ENCODE results near the gene ATG101. TPM values are rescaled to one million over a fixed set of nuclear protein-coding genes. Genes with fewer than 3 reads are reported as not detected.

Gene ATG101
- total and polyA plus RNA-seq, 2 of the 8 experiments (the other 6 are each of a cell fraction or from before 2014, with no cell fraction given) = 49.8 to 55.9 TPM

- Histone ChIP-seq H3K27ac (ENCODE audit: low read depth, low read length) (no peak overlapping the region), H3K79me2 (ENCODE audit: control insufficient read depth in 1 of 2, insufficient read depth in 2 of 2, low read length in 2 of 2) (no peaks in the 10 kb centered on the region), H4K20me1 (replicated peaks in 1 of 2; ENCODE audit: control insufficient read depth in 1 of 2, insufficient read depth in 2 of 2, low read length in 2 of 2) (peaks cover 0 to 3% of the 10 kb centered on the region in 2 experiments), H3K4me1 (replicated peaks in 1 of 4; ENCODE audit: control insufficient read depth in 3 of 4, insufficient read depth in 4 of 4, low read length in 3 of 4) (no peaks in the 10 kb centered on the region; a peak in 1 of 7 replicates), H3K14ac (ENCODE audit: insufficient read length) (no peak overlapping the region), H3K23ac (ENCODE audit: insufficient read length) (no peak overlapping the region), H4K5ac (ENCODE audit: insufficient read length, low read depth, low read length) (no peak overlapping the region), H3K4ac (replicated peaks; ENCODE audit: insufficient read length, low read depth, low read length) (no peak overlapping the region), H2AK5ac (ENCODE audit: low read depth, low read length) (no peak overlapping the region), H2BK12ac (ENCODE audit: low read depth, low read length) (no peak overlapping the region), H3K4me3 (ENCODE audit: extremely low read depth in 1 of 4, insufficient read depth in 2 of 4, low read depth in 3 of 4, low read length in 4 of 4) (no peak overlapping the region), H4K8ac (ENCODE audit: extremely low read depth, insufficient read depth, low read length) (no peak overlapping the region), H3K9ac (replicated peaks in 1 of 4; ENCODE audit: extremely low read depth in 1 of 4, low read depth in 3 of 4, low read length in 3 of 4) (no peak overlapping the region), H2BK5ac (ENCODE audit: low read depth, low read length) (no peak overlapping the region), H3K79me1 (ENCODE audit: low read depth, low read length) (no peaks in the 10 kb centered on the region), H2BK120ac (replicated peaks; ENCODE audit: low read depth, low read length) (no peak overlapping the region), H3K36me3 (ENCODE audit: control insufficient read depth in 2 of 4, insufficient read depth in 4 of 4, low read length in 3 of 4) (peaks cover 0 to 6% (median 4%) of the 10 kb centered on the region in 4 experiments; a peak in 4 of 8 replicates), H2BK15ac (ENCODE audit: low read length) (no peak overlapping the region), H2AFZ (ENCODE audit: low read length) (no peak overlapping the region), H3K18ac (ENCODE audit: extremely low read depth, low read length) (no peak overlapping the region), H3K56ac (replicated peaks; ENCODE audit: insufficient read length, low read depth, low read length) (no peak overlapping the region), H3K9me3 (ENCODE audit: insufficient read depth in 2 of 2, low read depth in 1 of 2, low read length in 1 of 2) (no peaks in the 10 kb centered on the region), H2BK20ac (ENCODE audit: low read length) (no peak overlapping the region), H3K4me2 (ENCODE audit: insufficient read depth in 1 of 2, low read depth in 2 of 2, low read length in 2 of 2) (no peak overlapping the region), H3K27me3 (replicated peaks in 1 of 4; ENCODE audit: control insufficient read depth in 3 of 4, extremely low read depth in 1 of 4, insufficient read depth in 3 of 4, low read length in 3 of 4) (peaks cover 0 to 2% (median 0%) of the 10 kb centered on the region in 4 experiments; a peak in 2 of 7 replicates), H3K23me2 (ENCODE audit: low read depth, low read length) (no peaks in the 10 kb centered on the region), H4K91ac (replicated peaks; ENCODE audit: insufficient read length, low read length) (no peak overlapping the region)
- DNase-seq (ENCODE audit: low read depth in 1 of 2, low spot score in 2 of 2) (no peak), FAIRE-seq (no peak)
- ChIA-PET POLR2A (ENCODE audit: partially characterized antibody) (interaction anchor here (0.7 to 3.0 kb wide), 10 partner anchors 8 to 58 kb away, joined by 3 to 8 read pairs (median 4); partner anchors contain the start of genes ATG101 and NR4A1), CTCF (ENCODE audit: partially characterized antibody) (interaction anchor here (0.9 to 34.1 kb wide), 15 partner anchors 8 to 60 kb away, joined by 3 to 1022 read pairs (median 5); partner anchors contain the start of genes ATG101 and SMIM41)
- 81% methylated on average over 12 of the region's 12 CpGs; no CpG with 5 or more reads in 1 of the 2 experiments for WGBS, 2 experiments (ENCODE audit: extremely low coverage in 1 of 2, insufficient coverage in 1 of 2, insufficient read length in 1 of 2, insufficient replicate concordance in 2 of 2, low coverage in 1 of 2, low lambda C conversion rate in 2 of 2, missing lambda C conversion rate in 1 of 2)
- TF ChIP-seq FOSL1 (IDR thresholded peaks at IDR 0.05; ENCODE audit: insufficient read depth, low read depth, low read length) = no peak
- TF ChIP-seq POU5F1 (IDR thresholded peaks at IDR 0.05; ENCODE audit: low read depth, low read length) = no peak
- TF ChIP-seq EP300 (IDR thresholded peaks at IDR 0.05; ENCODE audit: borderline replicate concordance in 1 of 2, low read depth in 2 of 2, low read length in 2 of 2) = no peak
- TF ChIP-seq SP1 (IDR thresholded peaks at IDR 0.05; ENCODE audit: low read depth, low read length) = no peak
- no peak for TF ChIP-seq GABPA (IDR thresholded peaks at IDR 0.05; ENCODE audit: borderline replicate concordance, insufficient read depth, low read length)
- TF ChIP-seq JUND (IDR thresholded peaks at IDR 0.05; ENCODE audit: low read length) = no peak
- no peak for TF ChIP-seq CBX8 (IDR thresholded peaks at IDR 0.05; ENCODE audit: borderline replicate concordance, low read depth, low read length)
- TF ChIP-seq CTCF (IDR thresholded peaks at IDR 0.05; ENCODE audit: control extremely low read depth in 1 of 3, insufficient read depth in 1 of 3, low read depth in 1 of 3, low read length in 3 of 3) = no peak
- no peak for TF ChIP-seq ATF3 (IDR thresholded peaks at IDR 0.05; ENCODE audit: insufficient read depth, low read depth, low read length)
Observed at GRCh38 chr12:52061470-52062166, 8.2 kb upstream of the ATG101 start.

Data from H1 (cell line).